HPDE6-E6E7 (cell line): ENCODE data around the gene SPSB2.
"Not testable (repeated sequence)": the region's sequence is repeated elsewhere in the genome, so short reads cannot be mapped to it uniquely, and the experiment has no call there.

ENCODE experiments used
- DNase-seq: peaks from one replicate; pipeline ENCODE4 v3.0.0; 2011; ENCODE audit warnings: missing footprints; ENCODE audit errors: extremely low spot score

The SPSB2 gene

DNA sequence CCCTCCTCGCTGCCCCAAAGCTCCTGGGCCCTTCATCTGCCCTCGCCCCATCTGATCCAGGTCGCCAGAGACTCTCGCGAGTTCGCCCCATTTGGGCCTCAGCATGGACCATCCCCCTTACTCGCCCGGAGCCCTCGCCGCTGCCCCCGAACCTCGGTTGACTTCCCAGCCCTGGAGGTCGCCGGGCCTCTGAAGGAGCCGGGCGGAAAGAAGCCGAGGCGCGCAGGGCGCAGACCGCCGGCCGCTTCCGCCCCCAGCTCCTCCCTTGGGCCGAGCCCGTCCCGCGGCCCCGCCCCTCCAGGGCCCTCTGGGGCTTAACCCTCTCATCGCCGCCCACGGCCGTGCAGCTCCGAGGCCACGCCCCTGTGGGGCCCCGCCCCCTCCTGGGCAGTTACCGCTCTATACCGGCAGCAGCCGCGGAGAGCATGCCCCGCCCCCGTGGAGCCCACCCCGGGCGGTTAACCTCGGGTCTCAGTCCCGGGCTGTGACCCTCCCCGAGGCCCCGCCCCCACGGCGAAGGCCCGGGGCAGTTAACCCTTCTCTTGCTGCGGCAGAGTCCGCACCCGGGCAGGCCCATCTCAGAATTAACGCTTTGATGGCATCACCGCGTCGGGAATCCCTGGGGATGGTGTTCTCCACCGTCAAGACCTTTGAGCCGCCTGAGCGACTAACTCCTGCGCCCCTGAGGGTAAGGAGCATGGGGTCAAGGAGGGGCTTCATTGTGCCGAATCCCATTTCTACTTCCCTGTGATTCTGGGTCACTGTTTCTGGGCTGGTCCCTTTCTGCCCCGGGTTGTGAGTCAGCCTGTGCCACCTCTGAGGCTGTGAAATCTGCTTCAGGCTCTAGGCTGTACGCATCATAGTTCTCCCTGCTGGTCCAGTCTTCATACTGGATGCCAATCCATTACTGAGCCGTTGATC lies at the start of gene SPSB2:
SPSB2 (minus strand) TSS at position 210 of the 921 bp plus-strand sequence. CDS start 402 bp downstream, outside the sequence.
- DNase-seq: peak; percentile 79

DNA sequence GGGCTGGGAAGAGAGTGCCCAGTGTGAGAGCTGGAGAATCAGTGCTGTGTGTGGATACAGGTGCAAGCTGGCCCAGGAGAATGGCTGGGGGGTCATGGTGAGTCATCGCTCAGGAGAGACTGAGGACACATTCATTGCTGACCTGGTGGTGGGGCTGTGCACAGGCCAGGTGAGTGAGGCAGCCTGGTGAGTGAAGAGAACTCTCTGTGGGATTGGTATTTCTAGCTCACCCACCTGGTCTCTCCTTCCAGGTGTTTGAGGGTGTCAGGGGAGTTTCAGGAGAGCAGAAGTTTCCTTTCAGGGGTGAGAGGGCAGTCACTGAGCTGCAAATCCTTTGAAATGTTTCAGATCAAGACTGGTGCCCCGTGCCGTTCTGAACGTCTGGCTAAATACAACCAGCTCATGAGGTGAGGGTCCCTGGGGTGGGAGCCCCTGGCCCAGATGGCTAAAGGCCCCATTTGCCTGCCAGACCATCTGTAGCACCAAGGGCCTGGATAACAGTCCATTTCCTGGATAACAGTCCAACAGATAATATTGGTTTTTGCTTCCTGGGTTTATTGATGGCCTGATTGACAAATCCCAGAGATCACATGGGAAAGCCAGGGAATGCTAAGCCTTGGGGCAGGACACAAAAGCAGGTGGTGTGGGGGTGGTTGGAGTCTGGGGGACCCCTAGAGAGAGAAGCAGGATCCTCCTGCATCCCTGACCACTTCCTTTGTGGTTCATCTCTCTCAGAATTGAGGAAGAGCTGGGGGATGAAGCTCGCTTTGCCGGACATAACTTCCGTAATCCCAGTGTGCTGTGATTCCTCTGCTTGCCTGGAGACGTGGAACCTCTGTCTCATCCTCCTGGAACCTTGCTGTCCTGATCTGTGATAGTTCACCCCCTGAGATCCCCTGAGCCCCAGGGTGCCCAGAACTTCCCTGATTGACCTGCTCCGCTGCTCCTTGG lies 49.2 kb upstream of the SPSB2 start:
- no peak for DNase-seq

- DNase-seq: no peak
These were observed 48.4 kb upstream of the SPSB2 start for GRCh38 chr12:6921539-6921938.

- DNase-seq: peak; percentile 58
These were observed 46.5 kb upstream of the SPSB2 start for GRCh38 chr12:6919588-6919987.

DNA sequence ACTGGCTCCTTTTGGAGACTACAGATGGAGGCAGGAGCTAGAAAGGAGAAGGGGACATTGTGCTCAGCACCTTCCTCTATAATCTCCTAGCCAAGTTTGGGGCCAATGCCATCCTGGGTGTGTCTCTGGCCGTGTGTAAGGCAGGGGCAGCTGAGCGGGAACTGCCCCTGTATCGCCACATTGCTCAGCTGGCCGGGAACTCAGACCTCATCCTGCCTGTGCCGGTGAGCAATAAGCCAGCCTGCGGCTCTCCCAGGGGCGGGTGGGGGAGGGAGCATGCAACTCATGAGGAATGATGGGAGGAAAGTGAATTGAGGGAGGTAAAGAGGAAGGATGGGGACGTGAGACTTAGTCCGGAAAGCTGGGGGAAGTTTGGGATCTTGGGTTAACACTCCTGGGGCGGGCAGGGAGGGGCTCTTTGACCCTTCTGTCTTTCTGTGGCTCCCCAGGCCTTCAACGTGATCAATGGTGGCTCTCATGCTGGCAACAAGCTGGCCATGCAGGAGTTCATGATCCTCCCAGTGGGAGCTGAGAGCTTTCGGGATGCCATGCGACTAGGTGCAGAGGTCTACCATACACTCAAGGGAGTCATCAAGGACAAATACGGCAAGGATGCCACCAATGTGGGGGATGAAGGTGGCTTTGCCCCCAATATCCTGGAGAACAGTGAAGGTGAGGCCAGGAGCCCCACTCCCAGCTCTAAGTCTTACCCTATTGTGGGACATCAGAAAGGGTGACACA lies 44.6 kb upstream of the SPSB2 start:
- DNase-seq: no peak

GRCh38 chr12:6916426-6917200 lies 43.5 kb upstream of the SPSB2 start:
- DNase-seq: no peak

- no peak for DNase-seq
These were observed 42.7 kb upstream of the SPSB2 start for GRCh38 chr12:6915789-6916285.

GRCh38 chr12:6914947-6915788 lies 42.1 kb upstream of the SPSB2 start:
- no peak for DNase-seq

DNA sequence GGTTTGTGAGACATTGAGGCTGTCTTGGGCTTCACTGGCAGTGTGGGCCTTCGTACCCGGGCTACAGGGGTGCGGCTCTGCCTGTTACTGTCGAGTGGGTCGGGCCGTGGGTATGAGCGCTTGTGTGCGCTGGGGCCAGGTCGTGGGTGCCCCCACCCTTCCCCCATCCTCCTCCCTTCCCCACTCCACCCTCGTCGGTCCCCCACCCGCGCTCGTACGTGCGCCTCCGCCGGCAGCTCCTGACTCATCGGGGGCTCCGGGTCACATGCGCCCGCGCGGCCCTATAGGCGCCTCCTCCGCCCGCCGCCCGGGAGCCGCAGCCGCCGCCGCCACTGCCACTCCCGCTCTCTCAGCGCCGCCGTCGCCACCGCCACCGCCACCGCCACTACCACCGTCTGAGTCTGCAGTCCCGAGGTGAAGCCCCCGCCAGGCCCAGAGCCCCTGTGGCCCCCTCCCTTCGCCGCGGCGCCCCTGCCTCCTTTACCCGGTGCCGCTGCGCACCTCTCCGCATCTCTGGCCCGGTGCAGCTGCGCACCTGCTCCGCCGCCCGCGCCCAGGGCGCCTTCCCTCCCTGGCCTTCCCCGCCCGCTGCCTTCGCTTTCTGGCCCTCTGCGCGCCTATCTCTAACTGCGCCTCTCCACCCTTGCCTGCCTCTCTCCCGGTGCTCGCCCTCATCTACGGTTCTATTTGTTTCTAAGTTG lies 41.3 kb upstream of the SPSB2 start, which contains the start of gene ENO2:
ENO2 (plus strand) TSS at position 335 of the 701 bp plus-strand sequence. CDS start 1,253 bp downstream, outside the sequence.
- DNase-seq: no peak

- DNase-seq: no peak
These were observed 39.2 kb upstream of the SPSB2 start for GRCh38 chr12:6912164-6912935.

- no peak for DNase-seq
These were observed 36.5 kb upstream of the SPSB2 start for GRCh38 chr12:6909421-6910145.

DNA sequence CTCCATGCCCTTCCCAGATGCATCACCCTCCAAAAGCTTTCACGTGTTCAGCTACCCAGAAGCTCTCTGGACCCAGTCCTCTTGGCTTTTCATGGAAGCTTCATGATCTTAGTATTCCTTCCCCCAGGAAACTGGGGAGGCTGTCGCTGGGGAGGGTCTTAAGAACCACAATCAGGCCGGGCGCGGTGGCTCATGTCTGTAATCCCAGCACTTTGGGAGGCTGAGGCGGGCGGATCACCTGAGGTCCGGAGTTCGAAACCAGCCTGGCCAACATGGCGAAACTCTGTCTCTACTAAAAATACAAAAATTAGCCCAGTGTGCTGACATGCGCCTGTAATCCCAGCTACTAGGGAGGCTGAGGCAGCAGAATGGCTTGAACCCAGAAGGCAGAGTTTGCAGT lies 35.0 kb upstream of the SPSB2 start:
- DNase-seq: not testable (repeated sequence)

DNA sequence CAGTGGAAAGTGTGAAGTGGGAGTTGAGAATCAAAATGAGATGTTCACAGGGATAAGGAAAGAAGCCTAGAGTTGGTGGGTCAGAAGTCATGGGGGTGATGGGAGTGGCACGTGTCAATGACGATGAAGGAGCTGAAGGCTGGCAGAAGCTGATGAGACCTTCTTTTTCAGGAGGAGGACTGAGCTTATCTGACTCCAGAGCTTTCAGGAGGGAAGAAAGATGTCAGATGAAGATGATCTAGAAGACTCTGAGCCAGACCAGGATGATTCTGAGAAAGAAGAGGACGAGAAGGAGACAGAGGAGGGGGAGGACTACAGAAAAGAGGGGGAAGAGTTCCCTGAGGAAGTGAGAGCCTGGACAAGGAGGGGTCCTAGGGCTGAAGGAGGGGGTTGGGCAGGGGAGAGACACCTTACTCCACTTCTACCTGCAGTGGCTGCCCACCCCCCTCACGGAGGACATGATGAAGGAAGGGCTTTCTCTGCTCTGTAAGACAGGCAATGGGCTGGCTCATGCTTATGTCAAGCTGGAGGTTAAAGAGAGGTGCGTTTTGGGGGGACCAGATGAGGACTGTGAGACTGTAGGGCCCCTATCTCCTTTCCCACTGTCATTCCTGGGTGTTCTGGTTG lies 32.4 kb upstream of the SPSB2 start:
- no peak for DNase-seq

GRCh38 chr12:6904280-6905276 lies 31.5 kb upstream of the SPSB2 start, which contains the start of gene LRRC23:
Gene LRRC23 (plus strand): TSS chr12:6904822. CDS start chr12:6905634, 812 bp downstream.
- DNase-seq: peak; percentile 97

DNA sequence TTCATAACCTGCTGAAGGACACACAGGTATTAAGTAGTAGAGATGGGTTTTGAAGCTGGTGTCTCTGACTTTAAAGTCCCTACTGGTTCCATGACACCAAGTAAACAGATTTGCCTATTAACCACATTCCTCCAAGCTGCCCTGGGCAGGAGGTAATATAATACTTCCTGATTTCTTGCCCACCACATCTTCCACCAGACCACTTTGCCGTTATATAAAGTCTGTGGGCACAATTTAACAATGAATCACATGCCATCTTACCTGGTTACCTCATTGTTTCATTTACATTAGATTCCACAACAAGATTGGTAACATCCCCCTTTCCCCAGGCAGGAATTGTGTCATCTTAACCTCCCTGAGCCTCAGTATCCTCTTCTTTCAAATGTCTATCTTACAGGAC lies 30.6 kb upstream of the SPSB2 start:
- DNase-seq: no peak

DNA sequence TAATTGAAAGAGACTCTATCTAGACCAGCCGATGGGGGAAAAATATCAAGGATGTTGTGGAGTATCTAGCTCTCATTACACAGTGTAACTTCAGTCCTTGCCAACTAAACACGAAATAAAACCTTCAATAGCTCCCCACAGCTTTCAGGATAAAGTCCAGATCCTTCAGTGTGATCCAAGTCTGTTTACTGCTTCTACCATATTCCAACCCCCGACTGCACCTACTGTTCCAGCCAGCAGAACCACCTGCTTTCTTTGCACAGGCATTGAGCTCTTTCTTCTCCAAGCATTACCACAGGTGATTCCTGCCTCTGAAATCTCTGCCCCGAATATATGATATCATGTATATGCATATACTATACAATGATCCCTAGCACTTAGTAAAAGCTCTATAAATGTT lies 29.3 kb upstream of the SPSB2 start:
- no peak for DNase-seq
